ENCODE results near the gene ATP5MC3. TPM values are rescaled to one million over a fixed set of nuclear protein-coding genes. Genes with fewer than 3 reads are reported as not detected.

The ATP5MC3 gene
- total and polyA plus RNA-seq, 2 donors (not counting 1 experiment from before 2014, with no cell fraction given): 74.0 to 499 TPM

GRCh38 chr2:175187378-175187777 is 5.9 kb upstream of the ATP5MC3 start:
- no peak overlapping the region for H3K4me3 ChIP-seq (replicated peaks in 1 of 4; ENCODE audit: control extremely low read depth in 1 of 4, insufficient read depth in 1 of 4, low read depth in 3 of 4, low read length in 4 of 4)
- H3K4me1 ChIP-seq (ENCODE audit: control insufficient read depth, extremely low read depth, insufficient read depth, low read length): no peaks in the 10 kb centered on the region
- no peak overlapping the region for H3K9ac ChIP-seq (ENCODE audit: insufficient read depth, low read length)
- peak; percentile 5 to 11 for DNase-seq (ENCODE audit: low read depth in 2 of 2)
- no peak overlapping the region for H3K4me2 ChIP-seq (ENCODE audit: extremely low read depth, insufficient read depth, low read length)
- no peaks in the 10 kb centered on the region for H3K79me2 ChIP-seq (ENCODE audit: control insufficient read depth, insufficient read depth, low read length)
- no peaks in the 10 kb centered on the region for H3K27me3 ChIP-seq (ENCODE audit: control insufficient read depth, insufficient read depth, low read length)
- peak; percentile 27 for TF ChIP-seq CTCF (conservative IDR thresholded peaks at IDR 0.05 in 1 of 2, IDR thresholded peaks at IDR 0.05 in 1 of 2; ENCODE audit: low read depth in 1 of 2, low read length in 2 of 2)
- TF ChIP-seq EZH2 (IDR thresholded peaks at IDR 0.05; ENCODE audit: low read length, missing control alignments): no peak
- H2AFZ ChIP-seq (ENCODE audit: low read length): no peak overlapping the region
- no peaks in the 10 kb centered on the region for H3K36me3 ChIP-seq (ENCODE audit: control insufficient read depth, insufficient read depth, low read length)
- no peak overlapping the region for H3K27ac ChIP-seq (ENCODE audit: insufficient read depth, low read length)
- no peaks in the 10 kb centered on the region for H4K20me1 ChIP-seq (ENCODE audit: control insufficient read depth, extremely low read depth, insufficient read depth, low read length)
- no peaks in the 10 kb centered on the region for H3K9me3 ChIP-seq (ENCODE audit: control insufficient read depth, insufficient read depth, low read depth, low read length)

GRCh38 chr2:175183674-175184073 is 2.2 kb upstream of the ATP5MC3 start:
- H3K4me2 ChIP-seq (ENCODE audit: extremely low read depth, insufficient read depth, low read length): no peak overlapping the region
- H3K79me2 ChIP-seq (ENCODE audit: control insufficient read depth, insufficient read depth, low read length): peaks cover 31% of the 10 kb centered on the region
- H3K9ac ChIP-seq (ENCODE audit: insufficient read depth, low read length): no peak overlapping the region
- no peak overlapping the region for H3K4me3 ChIP-seq (replicated peaks in 1 of 4; ENCODE audit: control extremely low read depth in 1 of 4, insufficient read depth in 1 of 4, low read depth in 3 of 4, low read length in 4 of 4)
- no peaks in the 10 kb centered on the region for H4K20me1 ChIP-seq (ENCODE audit: control insufficient read depth, extremely low read depth, insufficient read depth, low read length)
- H2AFZ ChIP-seq (ENCODE audit: low read length): no peak overlapping the region
- H3K36me3 ChIP-seq (ENCODE audit: control insufficient read depth, insufficient read depth, low read length): peaks cover 6% of the 10 kb centered on the region
- H3K27me3 ChIP-seq (ENCODE audit: control insufficient read depth, insufficient read depth, low read length): no peaks in the 10 kb centered on the region
- DNase-seq (ENCODE audit: low read depth in 2 of 2): no peak
- H3K4me1 ChIP-seq (ENCODE audit: control insufficient read depth, extremely low read depth, insufficient read depth, low read length): peaks cover 2% of the 10 kb centered on the region
- no peaks in the 10 kb centered on the region for H3K9me3 ChIP-seq (ENCODE audit: control insufficient read depth, insufficient read depth, low read depth, low read length)
- no peak overlapping the region for H3K27ac ChIP-seq (ENCODE audit: insufficient read depth, low read length)
- TF ChIP-seq EZH2 (IDR thresholded peaks at IDR 0.05; ENCODE audit: low read length, missing control alignments) (no peak), CTCF (conservative IDR thresholded peaks at IDR 0.05 in 1 of 2, IDR thresholded peaks at IDR 0.05 in 1 of 2; ENCODE audit: low read depth in 1 of 2, low read length in 2 of 2) (no peak)

- H3K79me2 ChIP-seq (ENCODE audit: control insufficient read depth, insufficient read depth, low read length): peaks cover 32% of the 10 kb centered on the region
- no peak for DNase-seq (ENCODE audit: low read depth in 2 of 2)
- H3K4me1 ChIP-seq (ENCODE audit: control insufficient read depth, extremely low read depth, insufficient read depth, low read length): peaks cover 2% of the 10 kb centered on the region
- H3K4me3 ChIP-seq (replicated peaks in 1 of 4; ENCODE audit: control extremely low read depth in 1 of 4, insufficient read depth in 1 of 4, low read depth in 3 of 4, low read length in 4 of 4): peak overlapping the region; percentile 73 to 94 (median 80)
- H3K9ac ChIP-seq (ENCODE audit: insufficient read depth, low read length): no peak overlapping the region
- H2AFZ ChIP-seq (ENCODE audit: low read length): peak overlapping the region; percentile 95
- TF ChIP-seq CTCF (conservative IDR thresholded peaks at IDR 0.05 in 1 of 2, IDR thresholded peaks at IDR 0.05 in 1 of 2; ENCODE audit: low read depth in 1 of 2, low read length in 2 of 2): no peak
- TF ChIP-seq EZH2 (IDR thresholded peaks at IDR 0.05; ENCODE audit: low read length, missing control alignments): no peak
- H3K9me3 ChIP-seq (ENCODE audit: control insufficient read depth, insufficient read depth, low read depth, low read length): no peaks in the 10 kb centered on the region
- H3K36me3 ChIP-seq (ENCODE audit: control insufficient read depth, insufficient read depth, low read length): peaks cover 6% of the 10 kb centered on the region
- H4K20me1 ChIP-seq (ENCODE audit: control insufficient read depth, extremely low read depth, insufficient read depth, low read length): no peaks in the 10 kb centered on the region
- peak overlapping the region; percentile 67 for H3K27ac ChIP-seq (ENCODE audit: insufficient read depth, low read length)
- no peaks in the 10 kb centered on the region for H3K27me3 ChIP-seq (ENCODE audit: control insufficient read depth, insufficient read depth, low read length)
- H3K4me2 ChIP-seq (ENCODE audit: extremely low read depth, insufficient read depth, low read length): peak overlapping the region; percentile 66
Measured at GRCh38 chr2:175181877-175182308, 383 bp upstream of the ATP5MC3 start.

Measured in fibroblast of lung (primary cell).